Fibroblast of lung (primary cell): ENCODE data around the gene CABLES1.

Source experiments
- EZH2 ChIP-seq: IDR thresholded peaks from 2 replicates; pipeline ENCODE4 v1.5.1; 2012; ENCODE audit warnings: low read length, control low read depth, mild to moderate bottlenecking; ENCODE audit errors: missing control alignments
- TF ChIP-seq, protein P1 (sequence below), 2 donors: IDR thresholded peaks in 1 of 2; conservative IDR thresholded peaks in 1 of 2; 1 replicate in 1 of 2; 2 replicates in 1 of 2; pipeline ENCODE4 v1.5.1; 2011 to 2012; ENCODE audit warnings: low read length in 2 of 2, control low read depth in 1 of 2, inconsistent platforms in 1 of 2, low read depth in 1 of 2, mild to moderate bottlenecking in 1 of 2

DNA sequence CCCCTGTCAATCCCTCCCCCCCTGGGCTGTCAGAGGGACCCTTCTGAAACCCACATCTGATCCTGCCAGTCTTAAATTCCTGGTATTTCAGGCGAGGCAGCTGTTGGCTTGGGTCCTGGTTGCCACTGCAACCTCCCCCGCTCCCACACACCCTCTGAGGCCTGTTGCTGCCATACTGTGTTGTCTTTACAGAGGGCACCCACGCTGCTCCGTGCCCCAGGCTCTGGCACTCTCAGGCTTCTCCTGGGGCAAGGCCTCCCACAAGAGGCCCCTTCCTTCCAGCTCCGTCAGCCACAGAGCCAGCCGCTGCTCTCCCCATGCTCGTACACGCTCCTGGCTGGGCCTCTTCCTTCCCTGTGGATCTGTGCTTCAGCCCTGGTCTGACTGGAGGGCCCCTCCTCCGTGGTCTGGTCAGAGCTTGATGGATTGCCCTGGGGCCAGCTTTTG lies 8.6 kb downstream of the CABLES1 start:
- TF ChIP-seq, protein P1, sequence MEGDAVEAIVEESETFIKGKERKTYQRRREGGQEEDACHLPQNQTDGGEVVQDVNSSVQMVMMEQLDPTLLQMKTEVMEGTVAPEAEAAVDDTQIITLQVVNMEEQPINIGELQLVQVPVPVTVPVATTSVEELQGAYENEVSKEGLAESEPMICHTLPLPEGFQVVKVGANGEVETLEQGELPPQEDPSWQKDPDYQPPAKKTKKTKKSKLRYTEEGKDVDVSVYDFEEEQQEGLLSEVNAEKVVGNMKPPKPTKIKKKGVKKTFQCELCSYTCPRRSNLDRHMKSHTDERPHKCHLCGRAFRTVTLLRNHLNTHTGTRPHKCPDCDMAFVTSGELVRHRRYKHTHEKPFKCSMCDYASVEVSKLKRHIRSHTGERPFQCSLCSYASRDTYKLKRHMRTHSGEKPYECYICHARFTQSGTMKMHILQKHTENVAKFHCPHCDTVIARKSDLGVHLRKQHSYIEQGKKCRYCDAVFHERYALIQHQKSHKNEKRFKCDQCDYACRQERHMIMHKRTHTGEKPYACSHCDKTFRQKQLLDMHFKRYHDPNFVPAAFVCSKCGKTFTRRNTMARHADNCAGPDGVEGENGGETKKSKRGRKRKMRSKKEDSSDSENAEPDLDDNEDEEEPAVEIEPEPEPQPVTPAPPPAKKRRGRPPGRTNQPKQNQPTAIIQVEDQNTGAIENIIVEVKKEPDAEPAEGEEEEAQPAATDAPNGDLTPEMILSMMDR (conservative IDR thresholded peaks at IDR 0.05 in 1 of 2, IDR thresholded peaks at IDR 0.05 in 1 of 2; ENCODE audit: low read depth in 1 of 2, low read length in 2 of 2) = no peak
- TF ChIP-seq EZH2 = no peak
